Body of pancreas (tissue), 4 donors: ENCODE results near the gene COL13A1.

Experiments used
- CTCF ChIP-seq, 7 experiments: fragments of 450-650 bp in 4 of 7; fragments of 200-600 bp in 3 of 7; sonication (generic) in 3 of 7; IDR thresholded peaks; one replicate each; pipeline ENCODE4 v1.5.1; 2016 to 2019; ENCODE audit warnings: antibody characterized with exemption in 7 of 7
- POLR2A ChIP-seq, 3 donors: fragments of 450-650 bp; IDR thresholded peaks; one replicate each; pipeline ENCODE4 v1.6.1; 2016; ENCODE audit warnings: antibody characterized with exemption in 3 of 3, mild to moderate bottlenecking in 2 of 3

DNA sequence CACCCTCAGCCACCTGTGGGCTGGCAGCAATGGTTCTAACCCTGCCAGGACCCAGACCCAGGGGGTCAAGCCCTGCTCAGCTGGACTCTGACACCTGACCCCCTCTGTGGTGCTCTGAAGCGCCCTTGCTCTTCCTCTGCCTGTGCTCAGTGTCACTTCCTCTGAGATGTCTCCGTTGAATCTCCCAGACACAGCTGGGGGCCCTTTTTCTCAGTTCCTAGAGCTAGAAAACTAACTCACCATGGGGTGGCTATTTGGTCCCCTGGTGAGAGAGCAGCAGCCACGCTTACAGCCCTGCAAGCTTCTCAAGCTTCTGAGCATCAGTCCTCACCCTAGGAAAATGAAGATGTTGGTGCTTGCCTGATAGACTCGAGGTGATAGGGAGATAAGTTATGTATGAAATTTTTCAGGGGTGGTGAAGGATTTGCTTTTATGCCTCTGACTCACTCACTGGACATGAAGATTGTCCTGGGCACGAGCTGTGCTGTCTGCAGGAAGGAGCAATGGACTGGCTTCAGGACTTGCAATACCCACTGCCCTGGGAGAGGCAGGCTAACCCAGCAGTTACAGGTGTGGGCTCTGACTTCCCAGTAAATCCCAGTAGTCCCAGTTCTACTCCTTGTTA is 29.6 kb downstream of the COL13A1 start:
- TF ChIP-seq POLR2A (IDR thresholded peaks at IDR 0.05) (no peak), CTCF (IDR thresholded peaks at IDR 0.05) (no peak)
